K562 (cell line): ENCODE data around the gene INPP5D. TPM values are rescaled to one million over a fixed set of nuclear protein-coding genes. Genes with fewer than 3 reads are reported as not detected.

Experiments used
- ATAC-seq: fragments of 200-7000 bp; cut with Tn5 transposase; 3 replicates; pipeline ENCODE4 v1.9.1; 2020; ENCODE audit warnings: moderate library complexity
- BruUV-seq: library from RNA; stranded (reverse); fragments of 400-500 nt; replicated peaks from 2 replicates; lab custom pipeline; 2021; lab: Mats Ljungman, UMichigan
- CTCF ChIA-PET: fragments of 300-600 bp; formaldehyde crosslinking; extraction: SDS; loops from one replicate; lab custom pipeline; 2021; ENCODE audit warnings: low intra/inter-chr PET ratio; lab: Yijun Ruan, JAX
- POLR2A ChIA-PET: fragments of 300-600, 350-650 bp; sonication (Branson Sonifier 250); formaldehyde crosslinking; extraction: SDS; loops from one replicate; lab custom pipeline; 2021; ENCODE audit warnings: antibody characterized with exemption, inconsistent platforms; lab: Yijun Ruan, JAX
- DNase-seq, 4 experiments: peaks; one replicate each; pipeline versions ENCODE4 v3.0.0 to v3.0.0-alpha.2; 2011 to 2018; ENCODE audit warnings: low spot score in 3 of 4, mixed read lengths in 3 of 4; ENCODE audit errors: extremely low read depth in 1 of 4
- FAIRE-seq: peaks from 2 replicates; lab custom pipeline; 2011; peaks lifted over from hg19 to GRCh38; lab: Jason Lieb, UNC
- H2AFZ ChIP-seq: 2 replicates; pipeline ENCODE4 v1.6.0; 2011; ENCODE audit warnings: low read depth, low read length, control low read depth, inconsistent platforms
- H3K27ac ChIP-seq: fragments of 200-600 bp; 3 replicates; pipeline ENCODE4 v1.8.0; 2011; ENCODE audit warnings: low read depth, mild to moderate bottlenecking, control low read depth, inconsistent platforms, low read length, moderate library complexity, mixed read lengths; ENCODE audit errors: extremely low read depth
- H3K27me3 ChIP-seq, 2 experiments: fragments of 300-600 bp in 1 of 2; 2 replicates in 1 of 2; 3 replicates in 1 of 2; pipeline versions ENCODE4 v1.6.0 to v1.8.0; 2011; ENCODE audit warnings: inconsistent platforms in 2 of 2, low read length in 2 of 2, mild to moderate bottlenecking in 1 of 2, mixed read lengths in 1 of 2, moderate library complexity in 1 of 2; ENCODE audit not compliant: control insufficient read depth in 2 of 2, insufficient read depth in 2 of 2
- H3K36me3 ChIP-seq: fragments of 300-600 bp; 3 replicates; pipeline ENCODE4 v1.8.0; 2011; ENCODE audit warnings: mild to moderate bottlenecking, low read length, inconsistent platforms; ENCODE audit not compliant: control insufficient read depth, insufficient read depth
- H3K4me1 ChIP-seq, 2 experiments: fragments of 200-600 bp in 1 of 2; replicated peaks in 1 of 2; 2 replicates in 1 of 2; 3 replicates in 1 of 2; pipeline versions ENCODE4 v1.5.1 to v1.8.0; 2011; ENCODE audit warnings: inconsistent platforms in 2 of 2, low read length in 2 of 2, mild to moderate bottlenecking in 1 of 2, mixed read lengths in 1 of 2, moderate library complexity in 1 of 2; ENCODE audit not compliant: control insufficient read depth in 2 of 2, insufficient read depth in 2 of 2
- H3K4me2 ChIP-seq: 2 replicates; pipeline ENCODE4 v1.6.1; 2011; ENCODE audit warnings: low read length, control low read depth, inconsistent platforms, mixed read lengths; ENCODE audit not compliant: insufficient read depth
- H3K4me3 ChIP-seq: fragments of 200-600 bp; sonication (generic), shearing (Covaris generic); 2 replicates; pipeline ENCODE4 v1.5.1; 2016; ENCODE audit warnings: control low read depth, inconsistent platforms
- H3K79me2 ChIP-seq: fragments of 200-600 bp; 3 replicates; pipeline ENCODE4 v1.8.0; 2011; ENCODE audit warnings: low read length, inconsistent platforms; ENCODE audit not compliant: control insufficient read depth, insufficient read depth
- H3K9ac ChIP-seq, 2 experiments: 2 replicates each; pipeline versions ENCODE4 v1.6.0 to v1.6.1; 2011; ENCODE audit warnings: low read depth in 2 of 2, low read length in 2 of 2, control low read depth in 1 of 2, inconsistent platforms in 1 of 2, mild to moderate bottlenecking in 1 of 2, mixed read lengths in 1 of 2; ENCODE audit not compliant: insufficient read depth in 1 of 2
- H3K9me1 ChIP-seq: one replicate; pipeline ENCODE4 v1.6.0; 2011; ENCODE audit warnings: inconsistent platforms, mild to moderate bottlenecking, low read length, moderate library complexity; ENCODE audit not compliant: control insufficient read depth, insufficient read depth
- H3K9me3 ChIP-seq: replicated peaks from 2 replicates; pipeline ENCODE4 v1.5.1; 2011; ENCODE audit warnings: low read depth, low read length, inconsistent platforms; ENCODE audit not compliant: control insufficient read depth, insufficient read depth
- H4K20me1 ChIP-seq: replicated peaks from 2 replicates; pipeline ENCODE4 v1.6.1; 2011; ENCODE audit warnings: low read length, inconsistent platforms, mixed read lengths; ENCODE audit not compliant: control insufficient read depth, insufficient read depth
- CBFA2T3 ChIP-seq: fragments of 450-650 bp; IDR thresholded peaks from 2 replicates; pipeline ENCODE4 v1.6.1; 2017
- ESRRB ChIP-seq: fragments of 250-450 bp; sonication (Bioruptor Pico); IDR thresholded peaks from 2 replicates; pipeline ENCODE4 v1.5.0; 2020; ENCODE audit warnings: mild to moderate bottlenecking, moderate library complexity, borderline replicate concordance
- HDAC6 ChIP-seq: IDR thresholded peaks from 2 replicates; pipeline ENCODE4 v1.6.1; 2012; ENCODE audit warnings: low read depth, mild to moderate bottlenecking, control low read depth, inconsistent platforms, low read length, moderate library complexity
- JUN ChIP-seq, 2 experiments: sonication (generic) in 1 of 2; formaldehyde crosslinking in 1 of 2; IDR thresholded peaks; 2 replicates each; pipeline versions ENCODE4 v1.6.1 to v1.8.0; 2012 to 2022; ENCODE audit warnings: borderline replicate concordance in 2 of 2, mild to moderate bottlenecking in 2 of 2, improper control_type of control experiment in 1 of 2, low read depth in 1 of 2, low read length in 1 of 2, missing genetic modification reagents in 1 of 2
- KLF10 ChIP-seq: fragments of 250-450 bp; sonication (Bioruptor Pico); IDR thresholded peaks from 2 replicates; pipeline ENCODE4 v1.6.1; 2021; ENCODE audit warnings: matching md5 sums
- NR2C2 ChIP-seq, 2 experiments: fragments of 200-800 bp in 1 of 2; sonication (Bioruptor generic) in 1 of 2; sonication (generic) in 1 of 2; formaldehyde crosslinking in 1 of 2; IDR thresholded peaks; 2 replicates each; pipeline versions ENCODE4 v1.6.1 to v1.8.0; 2016 to 2022; ENCODE audit warnings: mild to moderate bottlenecking in 1 of 2, missing compliant biosample characterization in 1 of 2, missing genetic modification characterization in 1 of 2, missing genetic modification reagents in 1 of 2
- RCOR1 ChIP-seq, 2 experiments: IDR thresholded peaks; 2 replicates each; pipeline ENCODE4 v1.6.1; 2012; ENCODE audit warnings: low read depth in 2 of 2, low read length in 2 of 2, borderline replicate concordance in 1 of 2, improper control_type of control experiment in 1 of 2
- RFX5 ChIP-seq: IDR thresholded peaks from 2 replicates; pipeline ENCODE4 v1.6.1; 2011; ENCODE audit warnings: low read depth, mild to moderate bottlenecking, improper control_type of control experiment, low read length
- SIX5 ChIP-seq, 2 experiments: IDR thresholded peaks; 2 replicates each; pipeline ENCODE4 v1.6.1; 2011; ENCODE audit warnings: low read length in 2 of 2, borderline replicate concordance in 1 of 2, low read depth in 1 of 2, mild to moderate bottlenecking in 1 of 2, moderate library complexity in 1 of 2; ENCODE audit not compliant: insufficient read depth in 1 of 2
- TGIF2 ChIP-seq: sonication (generic); formaldehyde crosslinking; IDR thresholded peaks from 2 replicates; pipeline ENCODE4 v1.8.1; 2022; ENCODE audit warnings: mild to moderate bottlenecking, missing genetic modification reagents, moderate library complexity
- ZSCAN29 ChIP-seq: fragments of 450-650 bp; IDR thresholded peaks from 2 replicates; pipeline ENCODE4 v1.6.1; 2017
- WGBS: fragments of 100-300 bp; shearing (Covaris generic); methylation state at CpG from one replicate; pipeline ENCODE4 v1.1.6; 2016; ENCODE audit warnings: low coverage, mixed read lengths; ENCODE audit not compliant: insufficient coverage; ENCODE audit errors: missing lambda C conversion rate; 5-methylcytosine and 5-hydroxymethylcytosine counted together
- in situ Hi-C: fragments of 300-500 bp; cut with MboI; formaldehyde crosslinking; loops from 4 replicates; pipeline ENCODE4 v1.15.0; 2018; ENCODE audit warnings: inconsistent platforms, mixed read lengths
- intact Hi-C: fragments of 100-400 bp; cut with micrococcal nuclease; formaldehyde crosslinking; loops from 2 replicates; pipeline ENCODE4 v1.14.2; 2022
- polyA plus RNA-seq, 8 experiments: library from polyadenylated mRNA; depleted of rRNA in 4 of 8; stranded (reverse) in 5 of 8; unstranded in 3 of 8; fragments of >200 nt; fragmentation: Nextera tagmentation in 2 of 8; fragmentation: Illumina TruSeq in 1 of 8; extraction: Ambion mirVana in 2 of 8; extraction: Trizol in 1 of 8; gene quantifications; 2 replicates each; pipeline versions ENCODE4 v1.2.1 to v1.2.3, GENCODE V29; 2011 to 2014; ENCODE audit warnings: inconsistent platforms in 1 of 8, missing spikeins in 1 of 8
- total RNA-seq, 7 experiments: library from RNA; depleted of rRNA in 6 of 7; stranded (reverse); fragments of >200 nt in 6 of 7; fragmentation: Illumina TruSeq in 2 of 7; extraction: Trizol in 2 of 7; gene quantifications; 2 replicates each; pipeline versions ENCODE4 v1.2.1 to v1.2.3, GENCODE V29; 2011 to 2021; ENCODE audit warnings: low replicate concordance in 1 of 7
- TF ChIP-seq, protein P1 (sequence below): fragments of 250-450 bp; sonication (Bioruptor Pico); IDR thresholded peaks from 2 replicates; pipeline ENCODE4 v1.8.0; 2022; ENCODE audit warnings: inconsistent platforms

The INPP5D gene
- total and polyA plus RNA-seq, 9 of the 15 experiments (the other 6 are each of a cell fraction or from before 2014, with no cell fraction given) = 0.55 to 6.2 (median 2.2) TPM

DNA sequence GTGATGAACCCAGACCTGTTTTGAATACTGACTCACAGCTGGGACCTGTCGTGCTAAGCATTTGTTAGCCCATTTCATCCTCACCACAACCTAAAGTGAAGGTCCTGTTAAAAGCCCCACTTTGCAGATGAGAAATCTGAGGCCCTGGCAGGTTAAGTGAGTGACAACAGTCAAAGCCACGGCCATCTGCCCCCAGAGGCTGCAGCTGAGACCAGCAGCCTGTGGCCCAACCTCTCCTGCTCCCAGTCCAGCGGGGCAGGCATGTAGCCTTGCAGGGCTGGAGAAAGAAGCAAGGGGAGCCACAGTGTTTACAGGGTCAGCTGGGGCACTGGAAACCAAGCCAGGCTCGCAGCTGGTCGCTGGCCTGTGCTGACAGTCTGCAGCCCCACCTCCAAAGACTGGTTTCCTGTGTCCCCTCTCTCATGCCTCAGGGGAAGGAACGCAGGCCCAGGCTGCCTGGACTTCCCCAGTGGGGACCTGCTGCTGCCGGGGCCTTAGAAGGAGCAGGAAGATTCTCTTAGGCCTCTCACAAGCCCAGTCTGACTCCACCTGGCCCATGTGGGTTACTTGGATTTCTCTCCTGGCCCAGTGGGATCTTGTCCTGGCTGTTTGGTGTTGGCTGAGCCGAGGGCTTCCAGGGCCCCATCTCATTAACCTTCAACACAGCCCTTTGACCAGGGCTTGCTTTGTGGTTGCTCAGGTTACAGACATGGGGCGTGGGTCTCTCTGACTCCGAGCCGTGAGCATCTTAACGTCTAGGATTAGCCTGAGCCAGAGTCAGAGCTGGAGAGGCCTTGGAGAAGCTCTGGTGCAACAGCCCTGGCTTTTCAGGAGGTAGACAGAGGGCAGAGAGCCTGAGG lies 1.7 kb downstream of the INPP5D start (continued):
- no peak for TF ChIP-seq JUN (IDR thresholded peaks at IDR 0.05; ENCODE audit: borderline replicate concordance, low read depth, low read length)
- TF ChIP-seq JUN (CRISPR knock-in tag; IDR thresholded peaks at IDR 0.05; ENCODE audit: borderline replicate concordance) = no peak
- TF ChIP-seq, all 486 proteins: peak for 9

DNA sequence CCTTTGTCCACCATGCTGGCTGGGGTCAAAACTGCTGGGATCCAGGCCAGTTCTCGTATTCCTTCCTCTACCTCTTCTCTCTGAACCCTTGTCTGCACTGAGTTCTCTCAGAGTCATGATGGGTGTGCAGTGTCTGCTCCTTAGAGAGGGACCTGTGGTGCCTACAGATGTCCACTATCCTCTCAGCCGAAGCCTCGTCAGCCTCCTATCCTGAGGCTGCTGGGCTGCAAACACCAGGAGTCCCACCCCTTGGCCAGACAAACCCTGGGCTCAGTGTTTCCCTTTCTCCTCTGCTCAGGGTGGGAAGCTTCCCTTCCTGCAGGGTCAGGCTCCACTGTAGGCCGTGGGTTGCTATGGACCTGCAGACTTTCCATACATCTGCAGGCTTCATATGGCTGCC lies 2.3 kb downstream of the INPP5D start:
- H3K79me2 ChIP-seq = no peaks in the 10 kb centered on the region; the same call in 2 of the 3 replicates
- in situ Hi-C loops = no loop called here
- 0 out of 2 replicates have a peak overlapping the region, but pooled peaks have one; percentile 9 for H2AFZ ChIP-seq
- no TSS peak for BruUV-seq
- ChIA-PET POLR2A (no interaction called here), CTCF (no interaction called here)
- peaks cover 13 to 48% of the 10 kb centered on the region in 2 experiments; a peak in 4 of 5 replicates for H3K4me1 ChIP-seq
- intact Hi-C loops = no loop called here
- WGBS = 73% methylated on average over 4 of the region's 4 CpGs
- FAIRE-seq (no peak), ATAC-seq (no peak), DNase-seq (no peak)
- H4K20me1 ChIP-seq = no peaks in the 10 kb centered on the region
- H3K36me3 ChIP-seq = no peaks in the 10 kb centered on the region
- no peak overlapping the region for H3K4me3 ChIP-seq
- H3K4me2 ChIP-seq = no peak overlapping the region
- peak overlapping the region in 1 of 2 experiments; percentile 68; a peak in 2 of 4 replicates for H3K9ac ChIP-seq
- H3K9me1 ChIP-seq = no peaks in the 10 kb centered on the region
- no peak overlapping the region for H3K27ac ChIP-seq
- H3K9me3 ChIP-seq = no peaks in the 10 kb centered on the region
- no peaks in the 10 kb centered on the region for H3K27me3 ChIP-seq
- no peak for TF ChIP-seq KLF10 (CRISPR knock-in tag)
- no peak for TF ChIP-seq RFX5
- no peak for TF ChIP-seq RCOR1 (IDR thresholded peaks at IDR 0.05; ENCODE audit: borderline replicate concordance in 1 of 2, low read depth in 2 of 2, low read length in 2 of 2)
- TF ChIP-seq NR2C2 (CRISPR knock-in tag; IDR thresholded peaks at IDR 0.05) = no peak
- TF ChIP-seq NR2C2 (tag; IDR thresholded peaks at IDR 0.05) = no peak
- TF ChIP-seq CBFA2T3 = no peak
- TF ChIP-seq, protein P1, sequence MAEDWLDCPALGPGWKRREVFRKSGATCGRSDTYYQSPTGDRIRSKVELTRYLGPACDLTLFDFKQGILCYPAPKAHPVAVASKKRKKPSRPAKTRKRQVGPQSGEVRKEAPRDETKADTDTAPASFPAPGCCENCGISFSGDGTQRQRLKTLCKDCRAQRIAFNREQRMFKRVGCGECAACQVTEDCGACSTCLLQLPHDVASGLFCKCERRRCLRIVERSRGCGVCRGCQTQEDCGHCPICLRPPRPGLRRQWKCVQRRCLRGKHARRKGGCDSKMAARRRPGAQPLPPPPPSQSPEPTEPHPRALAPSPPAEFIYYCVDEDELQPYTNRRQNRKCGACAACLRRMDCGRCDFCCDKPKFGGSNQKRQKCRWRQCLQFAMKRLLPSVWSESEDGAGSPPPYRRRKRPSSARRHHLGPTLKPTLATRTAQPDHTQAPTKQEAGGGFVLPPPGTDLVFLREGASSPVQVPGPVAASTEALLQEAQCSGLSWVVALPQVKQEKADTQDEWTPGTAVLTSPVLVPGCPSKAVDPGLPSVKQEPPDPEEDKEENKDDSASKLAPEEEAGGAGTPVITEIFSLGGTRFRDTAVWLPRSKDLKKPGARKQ = no peak
- no peak for TF ChIP-seq ZSCAN29
- TF ChIP-seq TGIF2 (CRISPR knock-in tag) = no peak
- TF ChIP-seq ESRRB (CRISPR knock-in tag) = no peak
- no peak for TF ChIP-seq SIX5 (IDR thresholded peaks at IDR 0.05; ENCODE audit: borderline replicate concordance in 1 of 2, insufficient read depth in 1 of 2, low read depth in 1 of 2, low read length in 2 of 2)
- no peak for TF ChIP-seq HDAC6
